Mesenchymal stem cell (in vitro differentiated cells and primary cell): ENCODE results near the gene SMIM35.

Experiments used
- DNase-seq: peaks from one replicate; pipeline ENCODE4 v3.0.0-alpha.2; 2013
- H2AFZ ChIP-seq: one replicate; pipeline ENCODE4 v1.6.1; 2013; ENCODE audit warnings: low read depth, mild to moderate bottlenecking, control low read depth, inconsistent platforms, low read length, moderate library complexity
- H2AK5ac ChIP-seq: 2 replicates; pipeline ENCODE4 v1.6.1; 2013; ENCODE audit warnings: low read length, moderate library complexity, mild to moderate bottlenecking, inconsistent platforms; ENCODE audit not compliant: severe bottlenecking
- H2BK120ac ChIP-seq: one replicate; pipeline ENCODE4 v1.6.1; 2013; ENCODE audit warnings: low read depth, mild to moderate bottlenecking, inconsistent platforms, low read length, moderate library complexity
- H2BK12ac ChIP-seq, 2 experiments: one replicate each; pipeline ENCODE4 v1.6.1; 2013; ENCODE audit warnings: inconsistent platforms in 2 of 2, low read length in 2 of 2, mild to moderate bottlenecking in 2 of 2, moderate library complexity in 2 of 2, control low read depth in 1 of 2
- H2BK15ac ChIP-seq: one replicate; pipeline ENCODE4 v1.6.1; 2013; ENCODE audit warnings: mild to moderate bottlenecking, low read depth, inconsistent platforms; ENCODE audit not compliant: poor library complexity, severe bottlenecking
- H2BK5ac ChIP-seq: 2 replicates; pipeline ENCODE4 v1.6.1; 2013; ENCODE audit warnings: low read depth, mild to moderate bottlenecking, low read length, control low read depth, inconsistent platforms; ENCODE audit not compliant: poor library complexity, severe bottlenecking
- H3K14ac ChIP-seq, 2 experiments: one replicate each; pipeline ENCODE4 v1.6.1; 2013; ENCODE audit warnings: inconsistent platforms in 2 of 2, low read length in 2 of 2, control low read depth in 1 of 2, mild to moderate bottlenecking in 1 of 2, moderate library complexity in 1 of 2
- H3K18ac ChIP-seq, 2 experiments: one replicate each; pipeline ENCODE4 v1.6.1; 2013; ENCODE audit warnings: inconsistent platforms in 2 of 2, low read length in 2 of 2, control low read depth in 1 of 2, low read depth in 1 of 2, mild to moderate bottlenecking in 1 of 2
- H3K23ac ChIP-seq, 2 experiments: one replicate each; pipeline ENCODE4 v1.6.1; 2013; ENCODE audit warnings: inconsistent platforms in 2 of 2, low read length in 2 of 2, mild to moderate bottlenecking in 2 of 2, moderate library complexity in 2 of 2, control low read depth in 1 of 2
- H3K27ac ChIP-seq: 2 replicates; pipeline ENCODE4 v1.5.1; 2013; ENCODE audit warnings: mild to moderate bottlenecking, moderate library complexity, low read length, control low read depth, inconsistent platforms; ENCODE audit not compliant: poor library complexity, severe bottlenecking
- H3K27me3 ChIP-seq, 2 experiments: 2 replicates each; pipeline versions ENCODE4 v1.6.1 to v1.7.0; 2013; ENCODE audit warnings: low read length in 2 of 2, mild to moderate bottlenecking in 2 of 2, moderate library complexity in 2 of 2, control low read depth in 1 of 2, inconsistent platforms in 1 of 2; ENCODE audit not compliant: control insufficient read depth in 1 of 2, insufficient read depth in 1 of 2
- H3K36me3 ChIP-seq, 2 experiments: 2 replicates each; pipeline versions ENCODE4 v1.6.1 to v1.7.0; 2013; ENCODE audit warnings: low read length in 2 of 2, control low read depth in 1 of 2, inconsistent platforms in 1 of 2, low read depth in 1 of 2, mild to moderate bottlenecking in 1 of 2; ENCODE audit not compliant: insufficient read depth in 2 of 2, control insufficient read depth in 1 of 2
- H3K4ac ChIP-seq, 2 experiments: one replicate each; pipeline ENCODE4 v1.6.1; 2013; ENCODE audit warnings: inconsistent platforms in 2 of 2, low read length in 2 of 2, mild to moderate bottlenecking in 2 of 2, moderate library complexity in 2 of 2, control low read depth in 1 of 2, low read depth in 1 of 2
- H3K4me1 ChIP-seq: 2 replicates; pipeline ENCODE4 v1.6.1; 2013; ENCODE audit warnings: low read depth, low read length, control low read depth; ENCODE audit not compliant: control insufficient read depth, insufficient read depth
- H3K4me2 ChIP-seq: 2 replicates; pipeline ENCODE4 v1.6.1; 2013; ENCODE audit warnings: low read length, mild to moderate bottlenecking, inconsistent platforms; ENCODE audit not compliant: poor library complexity, severe bottlenecking
- H3K4me3 ChIP-seq, 2 experiments: 2 replicates each; pipeline versions ENCODE4 v1.5.1 to v1.7.0; 2013; ENCODE audit warnings: low read length in 2 of 2, mild to moderate bottlenecking in 2 of 2, control low read depth in 1 of 2, low read depth in 1 of 2; ENCODE audit not compliant: insufficient read depth in 1 of 2
- H3K79me1 ChIP-seq: replicated peaks from 2 replicates; pipeline ENCODE4 v1.6.1; 2013; ENCODE audit warnings: mild to moderate bottlenecking, control low read depth, low read length, inconsistent platforms; ENCODE audit not compliant: poor library complexity, severe bottlenecking
- H3K9ac ChIP-seq: 2 replicates; pipeline ENCODE4 v1.7.0; 2013; ENCODE audit warnings: mild to moderate bottlenecking, low read length, moderate library complexity
- H3K9me3 ChIP-seq: 2 replicates; pipeline ENCODE4 v1.7.0; 2013; ENCODE audit warnings: mild to moderate bottlenecking, low read length; ENCODE audit not compliant: control insufficient read depth
- H4K8ac ChIP-seq: one replicate; pipeline ENCODE4 v1.6.1; 2013; ENCODE audit warnings: inconsistent platforms, mild to moderate bottlenecking, low read length, moderate library complexity
- H4K91ac ChIP-seq: one replicate; pipeline ENCODE4 v1.6.1; 2013; ENCODE audit warnings: mild to moderate bottlenecking, low read length, inconsistent platforms
- WGBS: methylation state at CpG from one replicate; pipeline ENCODE4 v1.1.7; 2013; ENCODE audit warnings: mixed read lengths; 5-methylcytosine and 5-hydroxymethylcytosine counted together

The SMIM35 gene

DNA sequence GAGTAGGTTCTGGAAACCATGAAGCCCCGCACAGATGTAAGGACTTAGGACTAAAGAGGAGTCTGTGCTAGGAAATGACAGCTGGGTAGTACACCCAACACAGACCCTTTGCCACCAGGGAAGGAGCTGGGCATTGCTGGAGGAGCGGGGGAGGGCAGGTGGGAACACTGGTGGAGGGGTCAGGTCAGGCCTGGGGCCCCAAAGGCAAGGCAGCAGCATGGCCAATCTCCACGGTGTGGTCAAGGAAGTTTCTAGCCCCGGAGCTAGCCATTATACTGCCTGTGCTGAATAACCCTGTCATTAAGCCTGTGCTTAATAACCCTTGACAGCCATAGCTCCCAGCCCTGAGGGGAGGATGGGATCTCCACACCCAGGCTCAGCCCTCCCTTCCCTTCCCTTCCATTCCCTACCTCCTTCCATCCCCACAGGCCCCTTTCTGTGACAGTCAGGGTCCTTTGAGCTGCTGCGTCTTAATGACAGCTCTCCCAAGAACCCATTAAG is 7.8 kb downstream of the SMIM35 start:
- Histone ChIP-seq H4K8ac (no peak overlapping the region), H3K79me1 (no peaks in the 10 kb centered on the region), H3K9ac (no peak overlapping the region), H3K4me1 (no peaks in the 10 kb centered on the region), H3K4me2 (no peak overlapping the region), H2BK120ac (no peak overlapping the region), H3K27ac (no peak overlapping the region), H3K14ac (no peak overlapping the region), H3K23ac (no peak overlapping the region), H2BK12ac (no peak overlapping the region), H3K18ac (no peak overlapping the region), H4K91ac (no peak overlapping the region), H2AK5ac (no peak overlapping the region), H3K4me3 (no peak overlapping the region), H2AFZ (no peak overlapping the region), H2BK5ac (no peak overlapping the region), H3K4ac (no peak overlapping the region), H2BK15ac (no peak overlapping the region), H3K9me3 (no peaks in the 10 kb centered on the region), H3K36me3 (no peaks in the 10 kb centered on the region), H3K27me3 (peaks cover 70% of the 10 kb centered on the region in 2 experiments)
- DNase-seq = no peak
- 56% methylated on average over 5 of the region's 5 CpGs for WGBS

DNA sequence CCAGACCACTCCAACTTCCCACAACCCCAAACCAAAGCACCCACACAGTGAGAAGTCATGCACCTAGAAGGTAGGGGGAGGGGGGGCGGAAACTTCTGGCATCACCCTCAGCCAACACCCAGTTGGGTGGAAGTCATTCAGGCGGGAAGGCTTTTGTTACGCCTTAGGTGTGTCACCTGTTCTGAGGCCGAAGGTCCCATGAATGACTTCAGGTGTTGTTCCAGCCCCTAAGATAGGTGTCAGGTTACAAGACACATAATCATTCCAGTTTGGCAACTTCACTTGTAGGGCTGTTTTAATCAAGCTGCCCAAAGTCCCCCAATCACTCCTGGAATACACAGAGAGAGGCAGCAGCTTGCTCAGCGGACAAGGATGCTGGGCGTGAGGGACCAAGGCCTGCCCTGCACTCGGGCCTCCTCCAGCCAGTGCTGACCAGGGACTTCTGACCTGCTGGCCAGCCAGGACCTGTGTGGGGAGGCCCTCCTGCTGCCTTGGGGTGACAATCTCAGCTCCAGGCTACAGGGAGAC is 9.9 kb downstream of the SMIM35 start, which contains the start of gene TMPRSS4:
Gene TMPRSS4 (plus strand): TSS at position 325 of the 528 bp plus-strand sequence. CDS start 225 bp downstream, outside the sequence.
- Histone ChIP-seq H3K4me2 (no peak within 1 kb of the TSS), H3K9me3 (no peaks in the 10 kb centered on the region), H2BK12ac (no peak within 1 kb of the TSS), H4K91ac (no peak within 1 kb of the TSS), H2AK5ac (no peak within 1 kb of the TSS), H3K14ac (no peak within 1 kb of the TSS), H3K4ac (no peak within 1 kb of the TSS), H3K4me1 (no peaks in the 10 kb centered on the region), H3K4me3 (no peak within 1 kb of the TSS), H2BK120ac (no peak within 1 kb of the TSS), H3K79me1 (no peaks in the 10 kb centered on the region), H3K23ac (no peak within 1 kb of the TSS), H3K9ac (no peak within 1 kb of the TSS), H3K18ac (no peak within 1 kb of the TSS), H3K27ac (no peak within 1 kb of the TSS), H2BK15ac (no peak within 1 kb of the TSS), H2BK5ac (no peak within 1 kb of the TSS), H2AFZ (no peak within 1 kb of the TSS), H3K27me3 (peaks cover 58 to 75% of the 10 kb centered on the region in 2 experiments), H3K36me3 (no peaks in the 10 kb centered on the region), H4K8ac (no peak within 1 kb of the TSS)
- WGBS = 85% methylated on average over 7 of the region's 7 CpGs
- DNase-seq = no peak

DNA sequence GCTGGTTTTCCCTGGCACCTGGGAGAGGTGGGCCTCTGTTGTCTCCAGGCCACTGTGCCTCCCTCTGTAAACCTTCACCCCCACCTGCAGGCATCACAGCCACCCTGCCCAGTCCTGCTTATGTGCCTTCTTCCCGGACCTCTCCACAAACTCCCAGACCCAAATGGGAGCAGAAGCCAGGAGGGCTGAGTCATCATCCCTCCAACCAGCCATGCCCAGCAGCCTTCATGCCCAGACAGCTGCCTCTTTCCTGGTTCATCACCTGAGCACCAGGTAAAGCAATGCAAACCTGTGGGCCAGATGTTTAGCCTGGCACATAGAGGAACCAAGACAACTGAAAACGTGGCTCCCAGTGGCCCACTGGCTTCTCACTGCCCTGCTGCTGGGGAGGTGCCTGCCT is 12.0 kb downstream of the SMIM35 start:
- Histone ChIP-seq H4K91ac (no peak overlapping the region), H3K18ac (no peak overlapping the region), H3K9ac (no peak overlapping the region), H2BK12ac (no peak overlapping the region), H3K23ac (no peak overlapping the region), H3K36me3 (no peaks in the 10 kb centered on the region), H2BK120ac (no peak overlapping the region), H4K8ac (no peak overlapping the region), H3K4me2 (no peak overlapping the region), H2AK5ac (no peak overlapping the region), H3K27me3 (peaks cover 45 to 67% of the 10 kb centered on the region in 2 experiments), H3K79me1 (no peaks in the 10 kb centered on the region), H3K4ac (no peak overlapping the region), H2BK15ac (no peak overlapping the region), H3K4me1 (no peaks in the 10 kb centered on the region), H3K9me3 (no peaks in the 10 kb centered on the region), H3K4me3 (no peak overlapping the region), H2BK5ac (no peak overlapping the region), H3K14ac (no peak overlapping the region), H2AFZ (no peak overlapping the region), H3K27ac (no peak overlapping the region)
- no peak for DNase-seq
- 51% methylated on average over 2 of the region's 2 CpGs for WGBS

DNA sequence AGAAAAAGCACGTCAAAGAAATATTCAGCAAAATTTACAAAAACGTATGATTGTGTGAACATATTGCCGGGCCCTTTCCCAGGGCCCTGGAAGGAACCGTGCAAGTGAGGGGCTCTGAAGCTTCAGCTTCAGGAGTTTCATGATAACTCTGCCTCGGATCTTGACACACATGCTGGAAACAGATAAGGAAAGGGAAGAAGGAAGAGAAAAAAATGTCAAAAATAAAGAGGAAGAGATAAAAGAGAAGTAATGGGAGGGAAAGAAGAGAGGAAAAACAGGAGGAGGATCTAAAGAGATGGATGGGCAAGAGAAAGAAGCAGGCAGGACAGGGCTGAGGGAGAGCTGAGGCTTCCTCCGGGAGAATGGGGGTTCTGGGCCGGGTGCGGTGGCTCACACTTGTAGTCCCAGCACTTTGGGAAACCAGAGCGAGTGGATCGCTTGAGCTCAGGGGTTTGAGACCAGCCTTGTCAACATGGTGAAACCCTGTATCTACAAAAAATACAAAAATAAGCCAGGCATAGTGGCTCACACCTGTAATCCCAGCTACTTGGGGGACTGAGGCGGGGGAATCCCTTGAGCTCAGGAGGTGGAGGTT is 12.6 kb downstream of the SMIM35 start:
- no peak overlapping the region for H3K18ac ChIP-seq
- no peak overlapping the region for H2AK5ac ChIP-seq
- no peaks in the 10 kb centered on the region for H3K4me1 ChIP-seq
- 84% methylated on average over 11 of the region's 11 CpGs for WGBS
- H2BK12ac ChIP-seq = no peak overlapping the region
- no peaks in the 10 kb centered on the region for H3K36me3 ChIP-seq
- no peak for DNase-seq
- no peak overlapping the region for H2BK15ac ChIP-seq
- no peak overlapping the region for H4K8ac ChIP-seq
- H3K27ac ChIP-seq = no peak overlapping the region
- no peak overlapping the region for H3K4ac ChIP-seq
- H2BK120ac ChIP-seq = no peak overlapping the region
- H2BK5ac ChIP-seq = no peak overlapping the region
- H3K27me3 ChIP-seq = peaks cover 39 to 67% of the 10 kb centered on the region in 2 experiments
- no peak overlapping the region for H3K4me3 ChIP-seq
- no peak overlapping the region for H3K14ac ChIP-seq
- H3K9me3 ChIP-seq = no peaks in the 10 kb centered on the region
- H2AFZ ChIP-seq = no peak overlapping the region
- no peaks in the 10 kb centered on the region for H3K79me1 ChIP-seq
- H3K23ac ChIP-seq = no peak overlapping the region
- no peak overlapping the region for H3K4me2 ChIP-seq
- H4K91ac ChIP-seq = no peak overlapping the region
- no peak overlapping the region for H3K9ac ChIP-seq
